ENCODE data around the gene EFCAB13. TPM values are rescaled to one million over a fixed set of nuclear protein-coding genes. Genes with fewer than 3 reads are reported as not detected.
"Not testable (repeated sequence)": the region's sequence is repeated elsewhere in the genome, so short reads cannot be mapped to it uniquely, and the experiment has no call there.

The EFCAB13 gene
- total RNA-seq, 1 experiment from 2014 or later, result 1.6 TPM

- not testable (repeated sequence) for DNase-seq; H3K27me3 ChIP-seq (ENCODE audit: insufficient read depth, low read length); H2BK12ac ChIP-seq (ENCODE audit: insufficient read length, low read depth, low read length); H3K79me1 ChIP-seq (ENCODE audit: insufficient read depth, low read depth, low read length, poor library complexity, severe bottlenecking); H4K91ac ChIP-seq (ENCODE audit: insufficient read length, low read depth, low read length); H2BK120ac ChIP-seq (ENCODE audit: low read depth, low read length, poor library complexity, severe bottlenecking); H3K56ac ChIP-seq (ENCODE audit: insufficient read length, low read depth, low read length); H3K4me1 Mint-ChIP-seq; H4K5ac ChIP-seq (ENCODE audit: insufficient read length, low read depth, low read length); H3K27ac ChIP-seq (ENCODE audit: insufficient read length, low read depth, low read length); H3K23me2 ChIP-seq (ENCODE audit: insufficient read length, low read depth, low read length, poor library complexity, severe bottlenecking); H3K9me3 Mint-ChIP-seq; H3T11ph ChIP-seq (ENCODE audit: low read length); H3K23ac ChIP-seq (ENCODE audit: insufficient read length, low read depth, low read length); H3K4me2 ChIP-seq (ENCODE audit: insufficient read depth, insufficient read length, low read length); H3K36me3 Mint-ChIP-seq (ENCODE audit: insufficient read depth in 1 of 3, low read depth in 3 of 3); H3K4ac ChIP-seq (ENCODE audit: low read depth, low read length); H3K9me3 ChIP-seq (ENCODE audit: control insufficient read depth, low read depth, low read length); H3K9ac ChIP-seq (ENCODE audit: extremely low read depth, insufficient read length, low read length); H3K4me1 ChIP-seq (ENCODE audit: insufficient read depth, low read length); H2BK5ac ChIP-seq (ENCODE audit: insufficient read length, low read length); H3K4me3 Mint-ChIP-seq; H3K79me2 ChIP-seq (ENCODE audit: insufficient read depth, low read length); H2AFZ ChIP-seq (ENCODE audit: low read length); H3K27ac Mint-ChIP-seq; H2AK5ac ChIP-seq (ENCODE audit: insufficient read length, low read length); H4K8ac ChIP-seq (replicated peaks; ENCODE audit: insufficient read length, low read depth, low read length); H2BK20ac ChIP-seq (ENCODE audit: low read depth, low read length, poor library complexity, severe bottlenecking); H3K14ac ChIP-seq (ENCODE audit: insufficient read depth, low read length); H4K20me1 ChIP-seq (ENCODE audit: control insufficient read depth, insufficient read depth, insufficient read length); H3K18ac ChIP-seq (ENCODE audit: insufficient read length, low read depth, low read length); H2BK15ac ChIP-seq (ENCODE audit: low read depth, low read length)
- no CpG with 5 or more reads among the region's 3 CpGs for WGBS (ENCODE audit: extremely low coverage, insufficient read length, low lambda C conversion rate)
- H3K27me3 Mint-ChIP-seq (ENCODE audit: low read depth), result peaks cover 32% of the 10 kb centered on the region
Measured at GRCh38 chr17:47425887-47426635, 102.3 kb downstream of the EFCAB13 start.

All from H9 (cell line).